C1 segment of cervical spinal cord (tissue), 14 donors: ENCODE results near the gene CAPRIN2.

ENCODE experiments used
- DNase-seq, 14 donors: peaks; one replicate each; lab custom pipeline; 2025; lab: John Stamatoyannopoulos, UW

CAPRIN2 gene

GRCh38 chr12:30761730-30762129 lies 7.0 kb upstream of the CAPRIN2 start:
- no peak for DNase-seq

- DNase-seq = no peak
Measured at GRCh38 chr12:30757316-30757715, 2.6 kb upstream of the CAPRIN2 start.

GRCh38 chr12:30756074-30756473 lies 1.3 kb upstream of the CAPRIN2 start:
- no peak for DNase-seq

DNA sequence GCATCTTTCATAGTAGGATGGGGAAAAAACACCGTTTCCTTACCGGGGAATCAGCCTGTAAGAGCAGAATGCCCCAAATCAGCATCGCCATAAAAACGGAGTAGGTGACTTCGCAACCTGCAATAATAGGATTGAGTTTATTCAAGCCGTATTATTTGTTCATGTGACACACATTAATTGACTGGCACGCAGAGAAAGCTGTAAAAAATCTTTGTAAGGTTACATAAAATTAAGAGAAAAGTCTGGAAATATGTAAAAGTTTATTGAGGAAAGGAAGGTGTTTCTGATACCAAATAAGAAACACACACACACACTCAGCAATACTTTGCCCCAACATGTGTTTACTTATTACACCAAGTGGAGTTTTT lies 628 bp upstream of the CAPRIN2 start:
- no peak for DNase-seq

DNA sequence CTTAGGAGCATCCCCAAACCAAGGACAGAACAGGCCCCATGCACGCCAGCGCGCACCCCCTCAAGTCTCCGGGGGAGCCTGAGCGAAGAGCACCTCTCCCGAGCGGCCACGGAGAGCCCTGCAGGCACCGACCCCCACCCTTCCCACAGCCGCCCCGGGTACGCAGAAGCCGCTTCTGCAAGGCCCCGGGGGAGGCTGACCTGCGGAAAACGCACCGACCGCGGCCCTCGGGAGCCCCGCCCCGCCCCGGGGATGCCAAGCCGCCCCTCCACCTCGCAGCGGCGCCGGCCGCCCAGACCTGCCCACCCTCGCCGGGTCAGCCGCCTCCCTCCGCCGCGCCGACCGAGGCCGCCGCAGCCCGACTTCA lies 385 bp downstream of the CAPRIN2 start:
- peak in 2 of 14 donors; percentile 59 to 70 for DNase-seq

- peak in 3 of 14 donors; percentile 11 to 59 (median 57) for DNase-seq
Measured at GRCh38 chr12:30753751-30754382, 884 bp downstream of the CAPRIN2 start.

GRCh38 chr12:30753233-30753632 lies 1.5 kb downstream of the CAPRIN2 start:
- no peak for DNase-seq

DNA sequence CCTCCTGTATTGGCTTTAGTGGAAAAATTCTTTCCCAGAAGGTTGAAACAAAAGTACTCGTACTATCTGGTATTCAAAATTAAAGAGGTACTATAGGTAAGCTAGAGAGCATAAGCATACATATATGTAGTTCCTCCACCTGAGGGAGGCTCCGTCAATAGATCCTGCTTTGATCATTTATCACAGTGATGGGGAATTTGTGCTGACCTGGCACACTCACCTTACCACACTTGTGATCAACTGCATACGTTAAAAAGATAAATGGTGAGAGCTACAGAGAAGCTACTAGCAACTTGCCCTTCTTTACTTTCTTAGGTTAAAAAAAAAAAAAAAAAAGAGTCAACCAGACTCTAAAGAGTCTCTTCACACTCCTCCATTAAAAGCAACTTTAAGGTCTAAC lies 2.5 kb downstream of the CAPRIN2 start:
- no peak for DNase-seq

DNA sequence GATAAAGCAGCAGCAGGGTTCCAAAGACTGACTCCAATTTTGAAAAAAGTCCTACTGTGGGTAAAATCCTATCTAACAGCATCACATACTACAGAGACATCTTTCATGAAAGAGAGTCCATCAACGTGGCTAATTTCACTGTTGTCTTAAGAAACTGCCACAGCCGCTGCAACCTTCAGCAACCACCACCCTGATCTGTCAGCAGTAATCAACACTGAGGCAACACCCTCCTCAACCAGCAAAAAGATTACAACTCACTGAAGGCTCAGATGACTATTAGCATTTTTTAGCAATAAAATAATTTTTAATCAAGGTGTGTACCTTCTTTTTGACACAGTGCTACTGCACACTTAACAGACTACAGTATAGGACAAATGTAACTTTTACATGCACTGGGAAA lies 6.6 kb downstream of the CAPRIN2 start:
- DNase-seq = no peak

DNA sequence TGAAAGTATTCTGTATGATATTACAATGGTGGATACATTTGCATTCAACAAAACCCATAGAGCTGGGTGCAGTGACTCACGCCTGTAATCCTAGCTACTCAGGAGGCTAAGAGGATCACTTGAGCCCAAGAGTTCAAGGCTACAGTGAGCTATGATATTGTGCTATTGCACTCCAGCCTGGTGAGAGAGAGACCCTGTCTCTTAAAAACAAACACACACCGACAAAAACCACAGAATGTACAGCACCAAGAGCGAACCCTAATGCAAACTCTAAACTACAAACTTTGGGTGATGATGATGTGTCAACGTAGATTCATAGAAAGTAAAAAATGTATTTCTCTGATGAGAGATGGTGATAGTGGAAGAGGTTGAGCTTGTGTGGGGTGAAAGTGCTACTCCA lies 8.6 kb downstream of the CAPRIN2 start:
- no peak for DNase-seq

- DNase-seq = no peak
Measured at GRCh38 chr12:30744321-30744720, 10.4 kb downstream of the CAPRIN2 start.

GRCh38 chr12:30740274-30740673 lies 14.5 kb downstream of the CAPRIN2 start:
- no peak for DNase-seq

- DNase-seq = no peak
Measured at GRCh38 chr12:30739020-30739419, 15.7 kb downstream of the CAPRIN2 start.

DNA sequence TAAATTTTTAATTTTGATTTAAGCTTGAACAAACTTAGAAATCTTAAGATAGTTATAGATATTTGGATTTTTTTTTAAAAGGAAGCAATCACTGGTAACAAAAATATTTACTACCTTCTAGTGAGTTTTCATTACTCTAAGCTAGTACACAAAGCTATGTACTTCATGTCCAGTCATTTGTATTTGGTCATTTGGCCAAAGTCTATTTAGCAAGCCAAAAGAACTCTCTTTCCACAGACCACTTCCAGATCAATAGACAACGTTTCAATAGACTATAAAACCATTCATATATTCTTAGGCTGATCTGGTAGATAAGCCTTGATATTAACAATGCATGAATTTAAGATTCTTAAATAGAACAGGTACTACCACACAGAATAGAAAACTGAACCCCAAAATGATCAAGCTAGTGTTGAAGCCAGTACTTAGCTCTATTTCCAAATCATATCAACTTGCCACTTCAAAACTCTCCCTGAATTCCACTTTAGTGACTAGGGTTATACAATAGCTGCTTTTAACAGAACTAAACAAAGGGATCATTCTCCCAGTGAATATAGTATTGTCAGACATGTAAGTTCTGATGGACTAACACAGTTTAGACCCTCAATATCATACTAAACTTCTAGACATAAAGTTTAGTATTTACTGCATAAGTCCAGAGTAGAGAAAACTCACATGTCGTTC lies 21.7 kb downstream of the CAPRIN2 start:
- no peak for DNase-seq

DNA sequence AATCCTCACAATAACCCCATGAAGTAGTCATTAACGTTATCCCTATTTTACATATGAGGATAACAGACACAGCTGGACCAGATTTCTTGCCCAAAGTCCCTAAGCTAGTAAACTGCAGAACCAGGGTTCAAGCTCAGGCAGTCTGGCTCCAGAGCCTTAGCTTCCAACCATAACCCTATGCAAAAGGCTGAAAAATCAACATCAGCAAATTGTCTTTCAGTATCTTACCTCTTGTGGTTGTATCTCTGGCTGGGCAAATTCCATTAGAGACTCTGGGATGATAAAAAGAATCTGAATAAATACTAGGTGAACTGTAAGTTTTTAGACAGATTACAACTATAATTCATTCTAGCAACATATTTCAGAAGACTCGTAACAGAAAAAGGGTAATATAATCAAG lies 24.7 kb downstream of the CAPRIN2 start:
- no peak for DNase-seq

DNA sequence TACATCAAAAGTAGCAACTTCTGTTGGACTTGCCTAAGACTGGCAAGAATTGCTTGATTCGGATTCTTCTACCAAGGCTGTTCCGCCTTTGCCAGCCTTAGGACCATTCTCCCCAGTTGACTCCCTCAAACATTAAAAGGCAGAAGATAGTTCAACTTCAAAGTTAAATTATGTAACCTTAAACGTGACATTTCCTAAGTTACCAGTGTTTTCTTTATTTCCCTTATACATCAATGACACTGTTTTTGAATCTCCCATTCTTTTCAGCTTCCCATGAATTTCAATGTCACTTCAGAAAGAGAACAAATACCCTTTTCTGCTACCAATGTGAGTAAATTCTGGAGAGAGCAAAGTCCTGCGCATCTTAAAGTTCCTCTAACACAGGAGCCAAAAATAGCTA lies 25.2 kb downstream of the CAPRIN2 start:
- peak in 1 of 14 donors; percentile 1 for DNase-seq

DNA sequence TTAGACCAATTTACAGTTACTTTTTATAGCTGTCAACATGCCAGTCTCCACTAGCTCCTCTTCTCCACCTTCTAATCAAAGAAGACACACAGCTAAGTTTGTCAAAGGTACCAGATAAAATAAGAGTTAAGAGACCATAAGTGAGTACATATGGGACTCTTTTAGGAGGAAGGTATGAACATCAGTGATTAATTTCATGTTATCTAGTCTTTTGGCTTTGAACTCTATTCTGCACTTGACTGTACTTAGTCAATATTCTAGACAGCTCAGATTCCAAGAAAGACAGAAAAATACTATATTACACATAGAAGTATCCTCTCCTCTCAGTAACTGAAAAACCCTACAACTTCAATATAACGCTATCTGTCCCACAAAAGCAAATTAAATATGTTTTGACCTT lies 28.1 kb downstream of the CAPRIN2 start:
- DNase-seq = no peak

GRCh38 chr12:30725739-30726138 lies 29.0 kb downstream of the CAPRIN2 start:
- no peak for DNase-seq

GRCh38 chr12:30719060-30719459 lies 35.7 kb downstream of the CAPRIN2 start:
- no peak for DNase-seq

DNA sequence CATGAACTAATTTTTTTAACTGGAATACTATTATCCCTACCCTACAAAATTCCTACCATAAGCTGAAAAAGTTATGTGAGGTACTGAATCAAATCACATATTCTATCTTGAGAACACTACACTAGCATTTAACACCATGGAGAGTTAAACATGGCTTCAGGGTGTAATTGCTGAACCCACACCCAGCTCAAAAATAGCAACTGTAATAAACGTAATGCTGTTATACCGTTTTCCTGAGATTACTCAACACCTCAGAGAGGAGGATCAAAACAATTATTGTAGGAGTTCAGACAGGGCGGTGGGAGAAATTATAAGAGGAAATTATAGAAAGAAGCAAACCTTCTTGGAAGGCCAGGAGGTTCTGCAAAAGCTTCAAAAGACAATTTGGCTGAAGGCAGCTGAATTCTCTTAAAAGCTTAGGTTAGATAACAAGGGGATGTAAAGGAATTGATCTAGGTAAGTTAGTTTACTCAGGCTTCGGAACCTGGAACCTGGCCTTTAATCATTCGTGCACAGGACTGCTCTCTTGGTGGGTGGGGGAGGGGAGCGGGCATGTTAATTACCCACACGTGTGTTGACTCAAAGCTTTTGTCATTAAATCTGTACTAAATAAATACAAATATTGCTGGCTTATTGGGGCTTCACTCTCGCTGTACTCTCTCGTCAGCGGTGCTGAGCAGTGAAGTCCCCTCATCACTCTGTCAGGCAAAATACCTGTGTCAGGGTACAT lies 47.0 kb downstream of the CAPRIN2 start:
- DNase-seq = no peak

- DNase-seq = no peak
Measured at GRCh38 chr12:30706476-30706875, 48.3 kb downstream of the CAPRIN2 start.

GRCh38 chr12:30701056-30701455 lies 53.7 kb downstream of the CAPRIN2 start:
- DNase-seq = no peak
